ENCODE measurements around the gene MUC6. TPM values are rescaled to one million over a fixed set of nuclear protein-coding genes. Genes with fewer than 3 reads are reported as not detected.
"Not testable (repeated sequence)": the region's sequence is repeated elsewhere in the genome, so short reads cannot be mapped to it uniquely, and the experiment has no call there.

The MUC6 gene
- total RNA-seq, 3 donors from 2014 or later = not detected

DNA sequence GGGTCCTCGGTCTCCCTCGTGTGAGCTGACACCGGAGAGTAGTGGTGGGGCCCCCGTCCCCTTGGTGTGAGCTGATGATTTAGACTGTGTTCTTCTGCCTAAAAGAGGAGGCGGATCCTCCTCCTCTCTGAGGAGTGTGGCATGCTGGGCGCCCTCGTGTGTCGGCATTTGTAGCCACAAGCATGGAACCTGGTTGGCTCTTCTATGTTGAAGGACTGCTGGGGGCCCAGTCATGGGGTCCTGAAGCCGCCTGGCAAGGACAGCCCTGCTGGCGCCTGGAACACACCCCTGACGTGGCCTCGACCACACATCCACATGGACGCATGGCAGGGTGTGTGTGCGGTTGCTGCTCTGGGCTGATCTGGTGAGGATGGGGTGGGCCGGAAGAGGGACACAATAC is 60.7 kb downstream of the MUC6 start:
- Histone ChIP-seq H3K4me1 (ENCODE audit: low read depth) (no peaks in the 10 kb centered on the region), H3K9me3 (no peaks in the 10 kb centered on the region), H3K4me3 (no peak overlapping the region), H3K36me3 (ENCODE audit: low read depth) (peaks cover 3% of the 10 kb centered on the region)
- intact Hi-C loops (cut with DNase I, micrococcal nuclease) = no loop called here
- TF ChIP-seq CTCF (IDR thresholded peaks at IDR 0.05) = no peak
- ATAC-seq (peak; percentile 28), DNase-seq (peak in 1 of 3 donors; percentile 37)

DNA sequence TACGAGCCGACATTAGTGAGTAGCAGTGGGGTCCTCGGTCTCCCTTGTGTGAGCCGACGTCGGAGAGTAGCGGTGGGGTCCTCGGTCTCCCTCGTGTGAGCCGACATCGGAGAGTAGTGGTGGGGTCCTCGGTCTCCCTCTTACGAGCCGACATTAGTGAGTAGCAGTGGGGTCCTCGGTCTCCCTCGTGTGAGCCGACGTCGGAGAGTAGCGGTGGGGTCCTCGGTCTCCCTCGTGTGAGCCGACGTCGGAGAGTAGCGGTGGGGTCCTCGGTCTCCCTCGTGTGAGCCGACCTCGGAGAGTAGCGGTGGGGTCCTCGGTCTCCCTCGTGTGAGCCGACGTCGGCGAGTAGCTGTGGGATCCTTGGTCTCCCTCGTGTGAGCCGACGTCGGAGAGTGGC is 61.1 kb downstream of the MUC6 start:
- H3K9me3 ChIP-seq; intact Hi-C loops (cut with DNase I, micrococcal nuclease); DNase-seq; H3K4me1 ChIP-seq (ENCODE audit: low read depth); ATAC-seq; H3K4me3 ChIP-seq; H3K36me3 ChIP-seq (ENCODE audit: low read depth): not testable (repeated sequence)

- no peaks in the 10 kb centered on the region for H3K36me3 ChIP-seq (ENCODE audit: low read depth)
- ATAC-seq = no peak
- TF ChIP-seq CTCF (IDR thresholded peaks at IDR 0.05) = no peak
- H3K4me3 ChIP-seq = no peak overlapping the region
- DNase-seq = no peak
- intact Hi-C loops (cut with DNase I, micrococcal nuclease) = no loop called here
- no peaks in the 10 kb centered on the region for H3K4me1 ChIP-seq (ENCODE audit: low read depth)
- H3K9me3 ChIP-seq = no peaks in the 10 kb centered on the region
Measured at GRCh38 chr11:973237-973636, 63.3 kb downstream of the MUC6 start.

DNA sequence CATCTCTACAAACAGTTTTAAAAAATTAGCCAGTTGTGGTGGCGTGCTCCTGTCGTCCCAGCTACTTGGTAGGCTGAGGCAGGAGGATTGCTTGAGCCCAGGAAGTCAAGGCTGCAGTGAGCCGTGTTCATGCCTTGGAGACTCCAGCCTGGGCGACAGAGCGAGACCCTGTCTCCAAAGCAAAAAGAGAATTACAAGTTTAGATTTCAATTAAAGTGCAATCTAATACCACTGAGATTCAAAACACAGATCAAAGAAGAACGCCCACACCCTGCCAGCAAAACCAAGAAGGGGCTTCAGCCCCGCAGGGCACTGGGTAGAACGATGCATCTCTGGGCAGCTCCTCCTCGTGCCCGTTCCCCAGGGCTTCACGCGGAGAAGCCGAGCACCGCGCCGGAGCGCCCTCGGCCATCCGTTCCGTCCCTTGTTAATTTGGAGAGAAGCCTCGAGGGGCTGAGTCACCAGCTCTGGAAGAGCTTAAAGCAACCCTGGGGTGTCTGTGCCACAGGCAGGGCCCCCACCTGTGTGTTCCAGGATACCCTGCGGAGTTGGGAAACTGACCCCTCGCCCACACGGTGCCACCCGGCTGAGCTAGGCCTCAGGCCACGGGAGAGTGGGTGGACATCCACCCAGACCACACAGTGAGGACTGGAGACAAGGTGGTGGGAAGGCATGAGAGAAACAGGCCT is 63.9 kb downstream of the MUC6 start:
- no peak for DNase-seq
- H3K9me3 ChIP-seq = no peaks in the 10 kb centered on the region
- ATAC-seq = no peak
- no peak overlapping the region for H3K4me3 ChIP-seq
- H3K36me3 ChIP-seq (ENCODE audit: low read depth) = no peaks in the 10 kb centered on the region
- intact Hi-C loops (cut with DNase I, micrococcal nuclease) = no loop called here
- H3K4me1 ChIP-seq (ENCODE audit: low read depth) = no peaks in the 10 kb centered on the region
- no peak for TF ChIP-seq CTCF (IDR thresholded peaks at IDR 0.05)

- DNase-seq = no peak
- no peaks in the 10 kb centered on the region for H3K9me3 ChIP-seq
- no peaks in the 10 kb centered on the region for H3K4me1 ChIP-seq (ENCODE audit: low read depth)
- TF ChIP-seq CTCF (IDR thresholded peaks at IDR 0.05) = no peak
- intact Hi-C loops (cut with DNase I, micrococcal nuclease) = no loop called here
- ATAC-seq = no peak
- no peak overlapping the region for H3K4me3 ChIP-seq
- H3K36me3 ChIP-seq (ENCODE audit: low read depth) = no peaks in the 10 kb centered on the region
Measured at GRCh38 chr11:971731-972365, 64.7 kb downstream of the MUC6 start.

DNA sequence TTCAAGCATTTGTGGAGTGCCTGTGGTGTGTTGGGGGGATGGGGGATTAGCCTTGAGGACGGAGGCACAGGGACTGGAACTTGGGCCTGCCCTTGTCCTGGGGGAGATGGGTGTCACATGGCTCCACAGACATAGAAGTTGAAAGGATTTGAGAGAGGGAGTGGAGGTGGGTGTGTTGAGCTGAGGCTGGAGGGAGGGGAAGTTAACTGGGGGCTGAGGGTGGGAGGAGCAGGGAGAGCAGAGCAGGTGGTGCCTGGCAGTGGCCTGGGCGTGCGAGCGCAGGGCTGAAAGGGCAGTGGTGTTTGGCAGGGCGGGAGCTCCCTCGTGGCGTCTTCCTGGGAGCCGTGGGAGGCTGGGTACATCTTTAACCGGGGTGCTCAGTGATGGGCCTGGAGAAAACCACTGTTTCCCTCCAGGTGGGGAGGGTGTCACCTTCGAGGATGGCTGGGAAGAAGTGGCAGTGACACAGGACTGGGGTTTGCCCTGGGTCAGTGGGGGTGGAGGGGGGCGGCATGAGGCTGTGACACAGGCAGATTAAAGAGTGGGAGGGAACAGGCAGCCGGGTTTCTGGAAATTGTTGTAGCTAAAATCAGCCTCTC is 65.3 kb downstream of the MUC6 start:
- no peak for DNase-seq
- no peaks in the 10 kb centered on the region for H3K36me3 ChIP-seq (ENCODE audit: low read depth)
- H3K4me3 ChIP-seq = no peak overlapping the region
- no peaks in the 10 kb centered on the region for H3K9me3 ChIP-seq
- no peak for TF ChIP-seq CTCF (IDR thresholded peaks at IDR 0.05)
- no peaks in the 10 kb centered on the region for H3K4me1 ChIP-seq (ENCODE audit: low read depth)
- no peak for ATAC-seq
- intact Hi-C loops (cut with DNase I, micrococcal nuclease) = no loop called here
